Tibial artery (tissue), 4 donors: Measurements from ENCODE around the gene EHBP1.
"Not testable (repeated sequence)": the region's sequence is repeated elsewhere in the genome, so short reads cannot be mapped to it uniquely, and the experiment has no call there.

Source experiments
- DNase-seq, 2 donors: peaks; one replicate each; pipeline ENCODE4 v3.0.0-alpha.2; 2019
- H3K27ac ChIP-seq, 2 donors: fragments of 200-600 bp; sonication (generic) in 1 of 2; 1 replicate in 1 of 2; 2 replicates in 1 of 2; pipeline ENCODE4 v1.5.1; 2018 to 2019; ENCODE audit warnings: mild to moderate bottlenecking in 1 of 2
- H3K27me3 ChIP-seq, 2 donors: fragments of 200-600 bp; sonication (generic) in 1 of 2; one replicate each; pipeline versions ENCODE4 v1.5.1 to v1.6.0; 2016 to 2019
- H3K36me3 ChIP-seq, 3 donors: fragments of 200-600 bp; sonication (generic) in 2 of 3; one replicate each; pipeline ENCODE4 v1.5.1; 2016 to 2019; ENCODE audit warnings: mild to moderate bottlenecking in 2 of 3
- H3K4me1 ChIP-seq, 4 donors: fragments of 200-600 bp; sonication (generic) in 2 of 4; 1 replicate in 3 of 4; 2 replicates in 1 of 4; pipeline ENCODE4 v1.5.1; 2016 to 2019
- H3K4me3 ChIP-seq, 2 donors: fragments of 200-600 bp; sonication (generic) in 1 of 2; 1 replicate in 1 of 2; 2 replicates in 1 of 2; pipeline ENCODE4 v1.5.1; 2018 to 2019; ENCODE audit warnings: mild to moderate bottlenecking in 2 of 2
- H3K9me3 ChIP-seq, 3 donors: fragments of 200-600 bp; sonication (generic) in 1 of 3; one replicate each; pipeline ENCODE4 v1.5.1; 2016 to 2019
- intact Hi-C: fragments of 100-400 bp; cut with DNase I; formaldehyde crosslinking; loops from one replicate; pipeline ENCODE4 v1.15.0; 2023; ENCODE audit warnings: low total_unique reads
- TF ChIP-seq, protein P1 (sequence below), 2 experiments: fragments of 200-600 bp in 1 of 2; fragments of 450-650 bp in 1 of 2; IDR thresholded peaks; one replicate each; pipeline ENCODE4 v1.5.1; 2017 to 2019; ENCODE audit warnings: antibody characterized with exemption in 2 of 2, mild to moderate bottlenecking in 1 of 2, moderate library complexity in 1 of 2

The EHBP1 gene

DNA sequence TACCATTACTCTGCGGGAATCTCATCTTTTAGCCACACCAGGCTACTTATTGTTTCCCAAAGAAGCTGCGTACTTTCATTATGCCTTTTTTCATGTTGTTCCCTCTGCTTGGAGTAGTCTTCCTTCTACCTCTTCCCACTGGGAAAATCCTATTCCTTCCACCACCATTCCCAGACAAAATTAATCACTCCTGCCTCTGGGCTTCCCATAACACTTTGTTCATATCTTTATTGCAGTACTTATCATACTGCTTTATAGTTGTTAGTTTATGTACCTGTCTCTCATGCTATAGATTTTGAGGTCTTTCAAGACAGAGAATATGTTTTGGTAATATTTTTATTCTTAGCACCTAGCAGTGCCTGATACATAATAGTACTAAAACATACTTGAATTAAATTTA lies 361.3 kb downstream of the EHBP1 start:
- no peaks in the 10 kb centered on the region for H3K36me3 ChIP-seq
- intact Hi-C loops: no loop called here
- H3K27ac ChIP-seq: no peak overlapping the region
- no peak for DNase-seq
- peaks cover 0 to 55% of the 10 kb centered on the region in 2 donors for H3K27me3 ChIP-seq
- TF ChIP-seq, protein P1, sequence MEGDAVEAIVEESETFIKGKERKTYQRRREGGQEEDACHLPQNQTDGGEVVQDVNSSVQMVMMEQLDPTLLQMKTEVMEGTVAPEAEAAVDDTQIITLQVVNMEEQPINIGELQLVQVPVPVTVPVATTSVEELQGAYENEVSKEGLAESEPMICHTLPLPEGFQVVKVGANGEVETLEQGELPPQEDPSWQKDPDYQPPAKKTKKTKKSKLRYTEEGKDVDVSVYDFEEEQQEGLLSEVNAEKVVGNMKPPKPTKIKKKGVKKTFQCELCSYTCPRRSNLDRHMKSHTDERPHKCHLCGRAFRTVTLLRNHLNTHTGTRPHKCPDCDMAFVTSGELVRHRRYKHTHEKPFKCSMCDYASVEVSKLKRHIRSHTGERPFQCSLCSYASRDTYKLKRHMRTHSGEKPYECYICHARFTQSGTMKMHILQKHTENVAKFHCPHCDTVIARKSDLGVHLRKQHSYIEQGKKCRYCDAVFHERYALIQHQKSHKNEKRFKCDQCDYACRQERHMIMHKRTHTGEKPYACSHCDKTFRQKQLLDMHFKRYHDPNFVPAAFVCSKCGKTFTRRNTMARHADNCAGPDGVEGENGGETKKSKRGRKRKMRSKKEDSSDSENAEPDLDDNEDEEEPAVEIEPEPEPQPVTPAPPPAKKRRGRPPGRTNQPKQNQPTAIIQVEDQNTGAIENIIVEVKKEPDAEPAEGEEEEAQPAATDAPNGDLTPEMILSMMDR (IDR thresholded peaks at IDR 0.05): no peak
- no peaks in the 10 kb centered on the region for H3K4me1 ChIP-seq
- no peaks in the 10 kb centered on the region for H3K9me3 ChIP-seq
- H3K4me3 ChIP-seq: no peak overlapping the region

- intact Hi-C loops: no loop called here
- H3K9me3 ChIP-seq: no peaks in the 10 kb centered on the region
- TF ChIP-seq, protein P1 (IDR thresholded peaks at IDR 0.05): no peak
- H3K36me3 ChIP-seq: no peaks in the 10 kb centered on the region
- no peak overlapping the region for H3K27ac ChIP-seq
- peaks cover 0 to 21% of the 10 kb centered on the region in 2 donors for H3K27me3 ChIP-seq
- no peaks in the 10 kb centered on the region for H3K4me1 ChIP-seq
- H3K4me3 ChIP-seq: no peak overlapping the region
- DNase-seq: no peak
Observed at GRCh38 chr2:63071664-63072063, 366.2 kb downstream of the EHBP1 start.

GRCh38 chr2:63073994-63074393 lies 368.5 kb downstream of the EHBP1 start:
- Histone ChIP-seq H3K9me3 (no peaks in the 10 kb centered on the region), H3K4me1 (no peaks in the 10 kb centered on the region), H3K27me3 (peaks cover 0 to 18% of the 10 kb centered on the region in 2 donors), H3K36me3 (no peaks in the 10 kb centered on the region), H3K4me3 (no peak overlapping the region), H3K27ac (no peak overlapping the region)
- DNase-seq: no peak
- TF ChIP-seq, protein P1 (IDR thresholded peaks at IDR 0.05): no peak
- intact Hi-C loops: no loop called here

DNA sequence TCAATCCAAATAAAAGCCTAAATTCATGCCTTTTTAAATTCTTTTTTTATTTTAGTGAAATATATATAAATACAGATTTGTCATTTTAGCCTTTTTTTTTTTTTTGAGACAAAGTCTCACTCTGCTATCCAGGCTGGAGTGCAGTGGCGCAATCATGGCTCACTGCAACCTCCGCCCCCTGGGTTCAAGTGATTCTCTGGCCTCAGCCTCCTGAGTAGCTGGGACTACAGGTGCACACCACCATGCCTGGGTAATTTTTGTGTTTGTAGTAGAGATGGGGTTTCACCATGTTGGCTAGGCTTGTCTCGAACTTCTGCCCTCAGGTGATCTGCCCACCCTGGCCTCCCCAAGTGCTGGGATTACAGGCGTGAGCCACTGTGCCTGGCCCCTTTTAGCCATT lies 368.9 kb downstream of the EHBP1 start:
- peaks cover 0 to 16% of the 10 kb centered on the region in 2 donors for H3K27me3 ChIP-seq
- H3K9me3 ChIP-seq, intact Hi-C loops, H3K27ac ChIP-seq, DNase-seq, H3K36me3 ChIP-seq, H3K4me3 ChIP-seq, H3K4me1 ChIP-seq: not testable (repeated sequence)

DNA sequence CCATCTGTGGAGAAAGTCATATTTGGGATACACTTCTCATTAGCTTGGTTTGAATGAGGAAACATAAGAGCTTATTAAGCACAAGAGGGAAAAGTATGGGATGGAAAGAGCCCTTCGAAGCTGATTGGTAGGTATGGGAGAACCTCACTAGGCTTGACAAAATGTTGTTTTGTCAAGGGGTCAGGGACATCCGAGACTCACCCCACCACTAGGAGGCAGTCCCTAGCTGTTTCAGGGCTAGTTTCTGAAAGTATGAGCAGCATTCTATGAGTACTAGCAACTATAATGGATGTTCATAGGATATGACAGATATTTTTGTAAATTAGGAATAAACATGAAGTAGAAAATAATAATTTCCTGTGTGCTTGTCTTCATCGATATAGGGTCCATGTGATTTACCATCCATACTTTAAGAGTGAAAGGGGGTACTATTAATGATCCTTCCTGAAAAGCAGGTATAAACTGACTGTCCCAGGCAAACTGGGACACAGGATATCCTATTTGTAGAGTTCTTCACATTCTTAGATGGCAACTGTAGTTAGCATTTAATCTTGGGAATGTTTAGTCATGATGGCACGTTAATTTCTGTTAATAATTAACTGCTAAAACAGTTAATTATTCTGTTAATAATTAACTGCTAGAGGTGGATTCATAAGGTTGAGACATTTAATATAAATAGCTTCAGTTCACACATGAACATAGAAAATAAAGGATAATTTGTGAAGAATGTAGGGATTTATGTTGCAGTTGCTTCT lies 373.5 kb downstream of the EHBP1 start:
- Histone ChIP-seq H3K36me3 (no peaks in the 10 kb centered on the region), H3K9me3 (no peaks in the 10 kb centered on the region), H3K27ac (no peak overlapping the region), H3K27me3 (peaks cover 0 to 5% of the 10 kb centered on the region in 2 donors), H3K4me3 (no peak overlapping the region), H3K4me1 (no peaks in the 10 kb centered on the region)
- no peak for DNase-seq
- TF ChIP-seq, protein P1 (IDR thresholded peaks at IDR 0.05): no peak
- intact Hi-C loops: no loop called here

DNA sequence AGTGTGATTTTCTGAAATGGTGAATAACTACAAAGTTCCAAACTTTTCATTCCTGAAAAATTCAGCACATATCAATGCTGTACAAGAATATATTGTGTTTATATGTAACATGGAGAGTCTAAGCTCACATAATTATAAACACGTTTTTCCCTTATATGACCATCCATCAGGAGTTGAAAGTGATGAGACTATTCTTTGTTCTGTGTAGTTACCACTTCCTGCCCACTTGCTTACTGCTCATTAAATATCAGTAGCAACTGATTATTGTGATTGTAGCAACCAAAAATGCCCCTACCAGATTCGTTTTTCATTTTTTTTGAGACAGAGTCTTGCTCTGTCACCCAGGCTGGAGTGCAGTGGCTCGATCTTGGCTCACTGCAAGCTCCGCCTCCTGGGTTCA lies 375.9 kb downstream of the EHBP1 start:
- TF ChIP-seq, protein P1 (IDR thresholded peaks at IDR 0.05): no peak
- no peaks in the 10 kb centered on the region for H3K36me3 ChIP-seq
- no peaks in the 10 kb centered on the region for H3K9me3 ChIP-seq
- no peaks in the 10 kb centered on the region for H3K4me1 ChIP-seq
- H3K27ac ChIP-seq: no peak overlapping the region
- H3K27me3 ChIP-seq: peaks cover 0 to 5% of the 10 kb centered on the region in 2 donors
- no peak for DNase-seq
- intact Hi-C loops: no loop called here
- H3K4me3 ChIP-seq: no peak overlapping the region
